ENCODE measurements around the gene PDE8A.

PDE8A gene

DNA sequence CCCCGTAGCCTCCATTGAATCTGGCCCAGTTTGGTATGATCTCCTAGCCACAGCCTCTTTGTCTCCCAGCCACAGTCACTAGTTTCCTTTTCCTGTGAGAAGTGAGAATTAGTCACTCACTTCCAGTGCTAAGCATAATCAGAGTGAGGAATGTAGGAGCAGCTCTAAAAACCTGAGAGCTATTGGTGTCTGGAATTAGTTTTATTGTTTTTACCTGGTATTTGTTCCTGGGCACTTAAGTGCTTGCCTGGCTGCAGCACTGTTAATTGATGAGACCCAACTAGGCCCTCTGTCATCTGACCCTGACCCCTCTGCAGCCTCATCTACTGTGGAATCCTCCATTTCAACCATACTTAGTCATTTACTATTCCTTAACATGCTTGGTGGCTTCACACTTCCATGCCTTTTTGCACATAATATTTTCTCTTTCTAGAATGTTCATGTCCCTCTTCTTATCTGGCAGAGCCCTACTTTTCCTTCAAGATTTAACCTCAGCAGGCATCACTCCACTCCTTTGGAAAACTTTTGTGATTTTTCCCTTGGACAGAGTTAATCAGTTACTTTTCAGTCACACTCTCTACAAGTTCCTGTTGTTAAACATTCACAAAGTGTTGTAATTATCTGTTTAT is 48.8 kb downstream of the PDE8A start:
- H3K4me3 ChIP-seq (ENCODE audit: control insufficient read depth, low read depth, low read length), result no peak overlapping the region
- TF ChIP-seq, protein P1, sequence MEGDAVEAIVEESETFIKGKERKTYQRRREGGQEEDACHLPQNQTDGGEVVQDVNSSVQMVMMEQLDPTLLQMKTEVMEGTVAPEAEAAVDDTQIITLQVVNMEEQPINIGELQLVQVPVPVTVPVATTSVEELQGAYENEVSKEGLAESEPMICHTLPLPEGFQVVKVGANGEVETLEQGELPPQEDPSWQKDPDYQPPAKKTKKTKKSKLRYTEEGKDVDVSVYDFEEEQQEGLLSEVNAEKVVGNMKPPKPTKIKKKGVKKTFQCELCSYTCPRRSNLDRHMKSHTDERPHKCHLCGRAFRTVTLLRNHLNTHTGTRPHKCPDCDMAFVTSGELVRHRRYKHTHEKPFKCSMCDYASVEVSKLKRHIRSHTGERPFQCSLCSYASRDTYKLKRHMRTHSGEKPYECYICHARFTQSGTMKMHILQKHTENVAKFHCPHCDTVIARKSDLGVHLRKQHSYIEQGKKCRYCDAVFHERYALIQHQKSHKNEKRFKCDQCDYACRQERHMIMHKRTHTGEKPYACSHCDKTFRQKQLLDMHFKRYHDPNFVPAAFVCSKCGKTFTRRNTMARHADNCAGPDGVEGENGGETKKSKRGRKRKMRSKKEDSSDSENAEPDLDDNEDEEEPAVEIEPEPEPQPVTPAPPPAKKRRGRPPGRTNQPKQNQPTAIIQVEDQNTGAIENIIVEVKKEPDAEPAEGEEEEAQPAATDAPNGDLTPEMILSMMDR (IDR thresholded peaks at IDR 0.05; ENCODE audit: control insufficient read depth, insufficient read depth, low read depth, low read length, missing control alignments), result no peak
- DNase-seq (ENCODE audit: low read depth), result no peak

- TF ChIP-seq, protein P1 (IDR thresholded peaks at IDR 0.05; ENCODE audit: control insufficient read depth, insufficient read depth, low read depth, low read length, missing control alignments), result no peak
- no peak for DNase-seq (ENCODE audit: low read depth)
- H3K4me3 ChIP-seq (ENCODE audit: control insufficient read depth, low read depth, low read length), result no peak overlapping the region
These were observed 49.7 kb downstream of the PDE8A start for GRCh38 chr15:85031086-85031943.

DNA sequence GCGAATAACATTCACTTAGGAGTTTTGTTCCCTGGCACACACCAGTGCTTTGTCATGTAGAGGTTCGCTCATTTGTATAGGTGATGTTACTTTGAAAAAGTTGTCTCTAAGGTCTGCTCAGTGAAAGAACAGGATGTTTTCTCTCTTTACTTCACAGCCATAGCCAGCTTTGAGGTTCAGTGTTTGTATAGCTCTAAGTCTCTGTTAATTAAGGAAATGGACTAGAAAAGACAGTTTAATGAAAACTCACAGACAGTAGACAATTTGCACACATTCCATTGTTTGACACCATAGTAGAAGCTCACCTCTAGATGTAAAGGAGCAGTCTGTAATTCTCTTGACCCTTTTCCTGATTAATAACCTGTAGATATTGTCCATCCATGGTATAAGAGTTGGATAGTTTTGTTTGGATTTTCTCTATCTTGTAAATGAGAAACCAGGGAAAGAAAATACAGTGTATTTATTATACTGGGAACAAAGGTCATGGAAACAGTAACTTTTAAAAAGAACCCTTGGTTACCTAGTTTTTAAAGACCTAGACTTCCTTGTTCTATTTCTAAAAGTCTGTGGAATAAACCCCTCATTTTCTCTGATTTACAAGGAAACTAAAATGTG is 50.4 kb downstream of the PDE8A start:
- TF ChIP-seq, protein P1 (IDR thresholded peaks at IDR 0.05; ENCODE audit: control insufficient read depth, insufficient read depth, low read depth, low read length, missing control alignments), result no peak
- DNase-seq (ENCODE audit: low read depth), result no peak
- no peak overlapping the region for H3K4me3 ChIP-seq (ENCODE audit: control insufficient read depth, low read depth, low read length)

DNA sequence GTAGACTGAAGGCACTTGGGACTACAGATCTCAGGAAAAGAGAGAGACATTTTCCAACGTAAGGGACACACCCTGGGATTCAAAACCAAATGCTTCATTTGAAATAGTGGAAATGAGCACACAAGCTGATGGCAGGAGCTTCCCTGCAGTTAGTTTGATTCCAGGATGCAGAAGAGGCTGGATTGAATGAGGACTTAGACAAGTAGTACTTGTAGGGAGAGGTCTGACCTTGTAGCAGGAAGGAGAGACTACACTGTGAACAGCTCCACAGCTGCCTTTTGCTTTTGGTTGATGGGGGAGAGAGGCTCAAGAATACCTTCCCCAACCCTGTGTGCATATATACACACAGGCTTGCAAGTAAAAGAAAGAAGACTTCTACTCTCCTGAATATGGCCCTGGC is 51.5 kb downstream of the PDE8A start:
- no peak for DNase-seq (ENCODE audit: low read depth)
- TF ChIP-seq, protein P1 (IDR thresholded peaks at IDR 0.05; ENCODE audit: control insufficient read depth, insufficient read depth, low read depth, low read length, missing control alignments), result no peak
- H3K4me3 ChIP-seq (ENCODE audit: control insufficient read depth, low read depth, low read length), result no peak overlapping the region

DNA sequence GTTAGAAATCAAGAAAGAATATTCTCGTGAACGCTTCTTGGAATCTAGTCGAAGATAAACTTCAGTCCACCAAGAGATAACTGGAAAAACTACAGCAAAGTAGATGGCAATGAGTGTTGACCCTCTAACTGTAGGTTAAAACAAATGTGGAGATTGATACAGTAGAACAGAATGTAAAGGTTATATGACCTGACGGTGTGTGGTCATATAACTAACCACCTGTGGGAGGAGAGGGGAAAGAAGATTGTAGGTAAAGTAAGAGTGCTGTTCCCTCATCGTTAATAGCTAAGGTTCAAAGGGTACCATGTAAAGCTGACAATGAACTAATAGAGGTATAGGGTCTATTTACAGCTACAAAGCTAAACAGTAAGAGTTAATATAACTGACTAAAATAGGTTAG is 52.6 kb downstream of the PDE8A start:
- TF ChIP-seq, protein P1 (IDR thresholded peaks at IDR 0.05; ENCODE audit: control insufficient read depth, insufficient read depth, low read depth, low read length, missing control alignments), result no peak
- H3K4me3 ChIP-seq (ENCODE audit: control insufficient read depth, low read depth, low read length), result no peak overlapping the region
- DNase-seq (ENCODE audit: low read depth), result no peak

- DNase-seq (ENCODE audit: low read depth), result no peak
- TF ChIP-seq, protein P1 (IDR thresholded peaks at IDR 0.05; ENCODE audit: control insufficient read depth, insufficient read depth, low read depth, low read length, missing control alignments), result no peak
- no peak overlapping the region for H3K4me3 ChIP-seq (ENCODE audit: control insufficient read depth, low read depth, low read length)
These were observed 54.3 kb downstream of the PDE8A start for GRCh38 chr15:85035980-85036379.

All from AG09309 (cell line).